Measurements from ENCODE around the gene SLC16A2. TPM values are rescaled to one million over a fixed set of nuclear protein-coding genes. Genes with fewer than 3 reads are reported as not detected.

Gene SLC16A2
- total RNA-seq, 4 donors from 2014 or later: 2.7 to 4.3 (median 3.2) TPM

GRCh38 chrX:74431797-74432196 lies 10.5 kb downstream of the SLC16A2 start:
- TF ChIP-seq POLR2A (IDR thresholded peaks at IDR 0.05) (no peak), CTCF (IDR thresholded peaks at IDR 0.05) (no peak)
- WGBS, 2 donors: 40 to 52% methylated on average over 2 of the region's 2 CpGs
- intact Hi-C loops (cut with DNase I; ENCODE audit: low total_unique reads): no loop called here
- no peak for DNase-seq (ENCODE audit: low spot score in 2 of 2)
- H3K4me3 ChIP-seq (ENCODE audit: low read depth, poor library complexity, severe bottlenecking): no peak overlapping the region

GRCh38 chrX:74434336-74434735 lies 13.0 kb downstream of the SLC16A2 start:
- WGBS, 2 donors: 44 to 75% methylated on average over 1 of the region's 1 CpG
- H3K4me3 ChIP-seq (ENCODE audit: low read depth, poor library complexity, severe bottlenecking): no peak overlapping the region
- intact Hi-C loops (cut with DNase I; ENCODE audit: low total_unique reads): no loop called here
- DNase-seq (ENCODE audit: low spot score in 2 of 2): no peak
- TF ChIP-seq CTCF (IDR thresholded peaks at IDR 0.05) (no peak), POLR2A (IDR thresholded peaks at IDR 0.05) (no peak)

- WGBS, 2 donors: 70 to 74% methylated on average over 2 of the region's 2 CpGs
- TF ChIP-seq POLR2A (IDR thresholded peaks at IDR 0.05) (no peak), CTCF (IDR thresholded peaks at IDR 0.05) (no peak)
- no peak overlapping the region for H3K4me3 ChIP-seq (ENCODE audit: low read depth, poor library complexity, severe bottlenecking)
- DNase-seq (ENCODE audit: low spot score in 2 of 2): no peak
- intact Hi-C loops (cut with DNase I; ENCODE audit: low total_unique reads): no loop called here
Measured at GRCh38 chrX:74437530-74437929, 16.2 kb downstream of the SLC16A2 start.

- H3K4me3 ChIP-seq (ENCODE audit: low read depth, poor library complexity, severe bottlenecking): no peak overlapping the region
- no peak for TF ChIP-seq POLR2A (IDR thresholded peaks at IDR 0.05)
- TF ChIP-seq CTCF (IDR thresholded peaks at IDR 0.05): no peak
- DNase-seq (ENCODE audit: low spot score in 2 of 2): no peak
- WGBS, 2 donors: 28 to 44% methylated on average over 3 of the region's 3 CpGs
- intact Hi-C loops (cut with DNase I; ENCODE audit: low total_unique reads): no loop called here
Measured at GRCh38 chrX:74438764-74439163, 17.5 kb downstream of the SLC16A2 start.

GRCh38 chrX:74445099-74445498 lies 23.8 kb downstream of the SLC16A2 start:
- no peak overlapping the region for H3K4me3 ChIP-seq (ENCODE audit: low read depth, poor library complexity, severe bottlenecking)
- DNase-seq (ENCODE audit: low spot score in 2 of 2): no peak
- 42 to 58% methylated on average over 6 of the region's 6 CpGs for WGBS, 2 donors
- intact Hi-C loops (cut with DNase I; ENCODE audit: low total_unique reads): no loop called here
- TF ChIP-seq CTCF (IDR thresholded peaks at IDR 0.05) (no peak), POLR2A (IDR thresholded peaks at IDR 0.05) (no peak)

- no peak for TF ChIP-seq POLR2A (IDR thresholded peaks at IDR 0.05)
- no peak for TF ChIP-seq CTCF (IDR thresholded peaks at IDR 0.05)
- WGBS, 2 donors: 52 to 63% methylated on average over 1 of the region's 1 CpG
- no peak overlapping the region for H3K4me3 ChIP-seq (ENCODE audit: low read depth, poor library complexity, severe bottlenecking)
- intact Hi-C loops (cut with DNase I; ENCODE audit: low total_unique reads): no loop called here
- no peak for DNase-seq (ENCODE audit: low spot score in 2 of 2)
Measured at GRCh38 chrX:74446876-74447275, 25.6 kb downstream of the SLC16A2 start.

Measured in lower leg skin (tissue), 4 donors.